IMR-90 (cell line): ENCODE data around the gene CTR9.

Experiments used
- BHLHE40 ChIP-seq: fragments of 150-350 bp; IDR thresholded peaks from 2 replicates; pipeline ENCODE4 v1.6.1; 2016; ENCODE audit warnings: mild to moderate bottlenecking, low read depth, low read length
- CEBPB ChIP-seq: IDR thresholded peaks from 2 replicates; pipeline ENCODE4 v1.6.1; 2012; ENCODE audit warnings: low read depth, low read length, improper control_type of control experiment
- CHD1 ChIP-seq: IDR thresholded peaks from 2 replicates; pipeline ENCODE4 v1.6.1; 2012; ENCODE audit warnings: low read depth, low read length, improper control_type of control experiment
- ELK1 ChIP-seq: fragments of 150-350 bp; IDR thresholded peaks from 2 replicates; pipeline ENCODE4 v1.6.1; 2016; ENCODE audit warnings: low read depth, mild to moderate bottlenecking, low read length, moderate library complexity, borderline replicate concordance
- FOS ChIP-seq: fragments of 150-350 bp; IDR thresholded peaks from 2 replicates; pipeline ENCODE4 v1.6.1; 2016; ENCODE audit warnings: low read depth, low read length
- MAFK ChIP-seq: IDR thresholded peaks from 2 replicates; pipeline ENCODE4 v1.6.1; 2012; ENCODE audit warnings: low read depth, low read length, improper control_type of control experiment
- MXI1 ChIP-seq: IDR thresholded peaks from 2 replicates; pipeline ENCODE4 v1.6.1; 2012; ENCODE audit warnings: low read depth, mild to moderate bottlenecking, low read length, moderate library complexity, borderline replicate concordance
- POLR2A ChIP-seq: IDR thresholded peaks from 2 replicates; pipeline ENCODE4 v1.6.1; 2012; ENCODE audit warnings: mild to moderate bottlenecking, low read depth, low read length
- RAD21 ChIP-seq: IDR thresholded peaks from 2 replicates; pipeline ENCODE4 v1.6.1; 2012; ENCODE audit warnings: low read length, improper control_type of control experiment
- RCOR1 ChIP-seq: IDR thresholded peaks from 2 replicates; pipeline ENCODE4 v1.6.1; 2012; ENCODE audit warnings: mild to moderate bottlenecking, low read length, improper control_type of control experiment; ENCODE audit not compliant: insufficient replicate concordance
- RFX5 ChIP-seq: IDR thresholded peaks from 2 replicates; pipeline ENCODE4 v1.8.0; 2012; ENCODE audit warnings: low read depth, mild to moderate bottlenecking, low read length, moderate library complexity
- SMC3 ChIP-seq: fragments of 150-350 bp; IDR thresholded peaks from 2 replicates; pipeline ENCODE4 v1.6.1; 2016; ENCODE audit warnings: low read depth, mild to moderate bottlenecking, antibody characterized with exemption, low read length, moderate library complexity
- USF2 ChIP-seq: fragments of 150-350 bp; IDR thresholded peaks from 2 replicates; pipeline ENCODE4 v1.6.1; 2017; ENCODE audit warnings: mild to moderate bottlenecking, antibody characterized with exemption, low read length, low read depth
- TF ChIP-seq, protein P1 (sequence below): conservative IDR thresholded peaks from 2 replicates; pipeline ENCODE4 v1.5.1; 2012; ENCODE audit warnings: mild to moderate bottlenecking, low read depth, low read length, improper control_type of control experiment

DNA sequence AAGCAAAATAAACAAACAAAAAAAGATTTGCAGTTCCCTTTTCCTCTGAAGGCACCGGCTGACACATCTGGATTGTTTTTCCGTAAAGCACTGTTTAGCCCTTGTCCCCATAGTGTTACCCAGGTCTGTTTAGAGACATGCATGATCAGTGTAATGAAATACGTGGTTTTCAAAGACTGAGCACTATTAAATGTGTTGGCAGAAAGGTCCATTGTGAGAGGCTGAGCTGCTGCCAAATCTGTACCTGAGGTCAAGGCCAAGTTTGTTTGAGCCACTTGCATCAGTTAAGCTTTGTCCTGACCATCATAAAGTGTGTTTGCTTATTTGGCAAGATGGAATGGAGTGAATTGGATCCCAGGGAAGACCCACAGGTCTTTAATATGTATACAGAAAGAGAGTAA lies 26.3 kb downstream of the CTR9 start:
- TF ChIP-seq, protein P1, sequence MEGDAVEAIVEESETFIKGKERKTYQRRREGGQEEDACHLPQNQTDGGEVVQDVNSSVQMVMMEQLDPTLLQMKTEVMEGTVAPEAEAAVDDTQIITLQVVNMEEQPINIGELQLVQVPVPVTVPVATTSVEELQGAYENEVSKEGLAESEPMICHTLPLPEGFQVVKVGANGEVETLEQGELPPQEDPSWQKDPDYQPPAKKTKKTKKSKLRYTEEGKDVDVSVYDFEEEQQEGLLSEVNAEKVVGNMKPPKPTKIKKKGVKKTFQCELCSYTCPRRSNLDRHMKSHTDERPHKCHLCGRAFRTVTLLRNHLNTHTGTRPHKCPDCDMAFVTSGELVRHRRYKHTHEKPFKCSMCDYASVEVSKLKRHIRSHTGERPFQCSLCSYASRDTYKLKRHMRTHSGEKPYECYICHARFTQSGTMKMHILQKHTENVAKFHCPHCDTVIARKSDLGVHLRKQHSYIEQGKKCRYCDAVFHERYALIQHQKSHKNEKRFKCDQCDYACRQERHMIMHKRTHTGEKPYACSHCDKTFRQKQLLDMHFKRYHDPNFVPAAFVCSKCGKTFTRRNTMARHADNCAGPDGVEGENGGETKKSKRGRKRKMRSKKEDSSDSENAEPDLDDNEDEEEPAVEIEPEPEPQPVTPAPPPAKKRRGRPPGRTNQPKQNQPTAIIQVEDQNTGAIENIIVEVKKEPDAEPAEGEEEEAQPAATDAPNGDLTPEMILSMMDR = no peak
- TF ChIP-seq USF2 (no peak), ELK1 (no peak), POLR2A (no peak), RCOR1 (no peak), RFX5 (no peak), SMC3 (no peak), FOS (no peak), RAD21 (no peak), MAFK (no peak), CEBPB (no peak), CHD1 (no peak), MXI1 (no peak), BHLHE40 (no peak)
